ENCODE data around the gene BTBD3.

BTBD3 gene

DNA sequence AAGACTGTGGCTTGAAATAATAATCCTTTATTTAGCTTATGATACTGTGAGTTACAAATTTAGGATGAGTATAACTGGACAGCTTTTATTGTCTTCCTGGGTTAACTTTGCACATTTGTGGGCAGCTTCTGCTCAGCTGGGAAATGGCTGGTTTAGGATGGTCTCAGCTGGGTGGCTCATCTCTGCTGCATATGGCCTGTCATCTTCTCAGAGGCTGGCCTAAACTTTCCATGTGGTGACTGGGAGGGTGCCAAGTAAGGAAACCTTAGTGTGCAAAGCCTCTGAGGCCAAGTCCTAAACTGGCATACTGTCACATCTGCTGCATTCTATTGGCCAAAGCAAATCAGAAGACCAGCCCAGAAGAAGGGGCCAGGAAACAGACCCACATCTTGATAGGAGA lies 40.2 kb downstream of the BTBD3 start:
- POLR2A ChIA-PET, result interaction anchor here (0.6 kb wide), 1 partner anchor 931 kb away, joined by 3 read pairs; no protein-coding TSS in a partner anchor
- Histone ChIP-seq H3K4me1 (ENCODE audit: control extremely low read depth in 1 of 4, control insufficient read depth in 4 of 4, insufficient read depth in 4 of 4, low read length in 3 of 4) (no peaks in the 10 kb centered on the region), H3K27me3 (replicated peaks in 2 of 5; ENCODE audit: control insufficient read depth in 4 of 5, insufficient read depth in 5 of 5, low read length in 4 of 5) (peaks cover 0 to 7% (median 0%) of the 10 kb centered on the region in 5 experiments), H3K36me3 (ENCODE audit: control insufficient read depth in 4 of 4, insufficient read depth in 4 of 4, low read length in 3 of 4) (no peaks in the 10 kb centered on the region), H3K9me3 (ENCODE audit: control extremely low read depth in 1 of 5, control insufficient read depth in 4 of 5, insufficient read depth in 2 of 5, low read depth in 1 of 5, low read length in 4 of 5) (peaks cover 0 to 7% (median 2%) of the 10 kb centered on the region in 5 experiments), H3K4me3 (ENCODE audit: control insufficient read depth in 1 of 7, extremely low read depth in 1 of 7, insufficient read depth in 4 of 7, low read depth in 2 of 7, low read length in 6 of 7) (no peak overlapping the region), H3K27ac (ENCODE audit: insufficient read depth in 1 of 2, low read depth in 1 of 2, low read length in 2 of 2, poor library complexity in 1 of 2, severe bottlenecking in 2 of 2) (no peak overlapping the region)
- no peak for DNase-seq
- CTCF ChIA-PET, result interaction anchor here (2.2 kb wide), 1 partner anchor 17 kb away, joined by 4 read pairs; no protein-coding TSS in a partner anchor

DNA sequence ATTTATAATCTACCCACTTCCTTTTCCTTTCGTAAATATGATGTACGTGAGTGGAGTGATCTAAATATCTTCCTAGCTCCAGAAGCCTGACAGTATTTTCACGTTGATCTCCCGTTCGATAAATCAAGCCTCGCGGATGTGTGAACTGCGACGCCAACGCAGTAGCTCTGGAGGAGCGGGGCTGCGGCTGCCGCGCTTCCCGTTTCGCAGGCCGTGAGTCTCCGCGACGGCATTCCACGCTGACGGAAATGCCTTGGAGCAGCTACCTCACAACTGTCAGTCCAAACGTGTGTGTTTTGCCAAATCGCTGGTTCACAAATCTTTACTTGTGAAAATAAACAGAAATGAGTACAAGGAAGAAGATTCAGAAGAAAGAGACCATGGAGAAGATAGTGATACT lies 41.2 kb downstream of the BTBD3 start:
- peak in 2 of 3 donors; percentile 20 to 21 for DNase-seq
- Histone ChIP-seq H3K4me1 (ENCODE audit: control extremely low read depth in 1 of 4, control insufficient read depth in 4 of 4, insufficient read depth in 4 of 4, low read length in 3 of 4) (no peaks in the 10 kb centered on the region), H3K27me3 (replicated peaks in 2 of 5; ENCODE audit: control insufficient read depth in 4 of 5, insufficient read depth in 5 of 5, low read length in 4 of 5) (peaks cover 0 to 7% (median 0%) of the 10 kb centered on the region in 5 experiments), H3K9me3 (ENCODE audit: control extremely low read depth in 1 of 5, control insufficient read depth in 4 of 5, insufficient read depth in 2 of 5, low read depth in 1 of 5, low read length in 4 of 5) (peaks cover 0 to 7% (median 2%) of the 10 kb centered on the region in 5 experiments), H3K27ac (ENCODE audit: insufficient read depth in 1 of 2, low read depth in 1 of 2, low read length in 2 of 2, poor library complexity in 1 of 2, severe bottlenecking in 2 of 2) (no peak overlapping the region), H3K4me3 (ENCODE audit: control insufficient read depth in 1 of 7, extremely low read depth in 1 of 7, insufficient read depth in 4 of 7, low read depth in 2 of 7, low read length in 6 of 7) (peak overlapping the region in 1 of 7 experiments; percentile 6), H3K36me3 (ENCODE audit: control insufficient read depth in 4 of 4, insufficient read depth in 4 of 4, low read length in 3 of 4) (no peaks in the 10 kb centered on the region)
- 61% methylated on average over 22 of the region's 24 CpGs for WGBS (ENCODE audit: insufficient coverage)
- CTCF ChIA-PET, result interaction anchor here (2.2 kb wide), 1 partner anchor 18 kb away, joined by 4 read pairs; no protein-coding TSS in a partner anchor
- POLR2A ChIA-PET, result interaction anchor here (1.1 to 1.3 kb wide), 2 partner anchors 41 to 630 kb away, joined by 3 to 6 read pairs; partner anchors contain the start of gene BTBD3

DNA sequence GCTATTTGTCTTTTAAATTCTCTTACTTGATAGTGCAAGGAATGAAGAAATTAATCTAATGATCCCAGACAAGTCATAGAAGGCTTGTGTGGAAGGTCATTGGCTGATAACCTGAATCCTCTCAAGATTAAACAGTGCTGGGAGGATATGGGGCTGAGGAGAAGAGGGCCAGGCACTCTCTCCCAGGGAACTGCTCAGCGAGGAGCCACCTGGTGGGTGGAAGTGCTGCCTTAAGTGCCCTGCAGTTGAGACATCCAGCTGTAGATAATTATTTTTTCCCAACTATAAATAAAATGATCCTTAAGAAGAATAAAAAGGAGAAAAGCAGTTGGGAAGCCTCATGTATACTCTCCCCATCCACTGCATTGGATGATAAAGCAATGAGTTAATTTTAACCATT lies 47.9 kb downstream of the BTBD3 start:
- DNase-seq, result peak in 2 of 3 donors; percentile 4 to 5
- Histone ChIP-seq H3K4me3 (ENCODE audit: control insufficient read depth in 1 of 7, extremely low read depth in 1 of 7, insufficient read depth in 4 of 7, low read depth in 2 of 7, low read length in 6 of 7) (no peak overlapping the region), H3K27me3 (replicated peaks in 2 of 5; ENCODE audit: control insufficient read depth in 4 of 5, insufficient read depth in 5 of 5, low read length in 4 of 5) (no peaks in the 10 kb centered on the region), H3K9me3 (ENCODE audit: control extremely low read depth in 1 of 5, control insufficient read depth in 4 of 5, insufficient read depth in 2 of 5, low read depth in 1 of 5, low read length in 4 of 5) (no peaks in the 10 kb centered on the region), H3K27ac (ENCODE audit: insufficient read depth in 1 of 2, low read depth in 1 of 2, low read length in 2 of 2, poor library complexity in 1 of 2, severe bottlenecking in 2 of 2) (no peak overlapping the region), H3K4me1 (ENCODE audit: control extremely low read depth in 1 of 4, control insufficient read depth in 4 of 4, insufficient read depth in 4 of 4, low read length in 3 of 4) (peaks cover 0 to 5% (median 0%) of the 10 kb centered on the region in 4 experiments), H3K36me3 (ENCODE audit: control insufficient read depth in 4 of 4, insufficient read depth in 4 of 4, low read length in 3 of 4) (no peaks in the 10 kb centered on the region)
- ChIA-PET CTCF (interaction anchor here (1.8 kb wide), 1 partner anchor 24 kb away, joined by 4 read pairs; no protein-coding TSS in a partner anchor), POLR2A (no interaction called here)
- WGBS (ENCODE audit: insufficient coverage), result no CpG with 5 or more reads among the region's 1 CpG

DNA sequence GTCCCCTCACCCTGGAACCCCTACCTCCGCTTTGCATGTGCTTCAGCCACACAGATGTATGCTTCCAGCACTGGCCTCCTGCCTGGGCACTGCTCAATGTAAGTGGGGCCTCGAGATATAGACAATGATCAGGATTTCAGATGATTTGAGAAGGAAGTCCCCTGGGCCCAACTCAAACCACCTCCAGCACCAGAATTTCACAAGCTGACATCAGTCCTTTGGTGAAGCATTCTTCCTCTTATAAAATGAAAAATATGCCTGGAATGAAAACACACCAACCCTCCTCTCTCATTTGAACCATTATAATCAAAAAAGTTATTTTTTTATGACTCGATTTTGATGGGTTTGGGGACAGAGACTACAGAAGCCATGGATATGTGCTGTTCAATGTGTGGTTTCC lies 48.5 kb downstream of the BTBD3 start:
- CTCF ChIA-PET, result interaction anchor here (1.8 kb wide), 1 partner anchor 24 kb away, joined by 4 read pairs; no protein-coding TSS in a partner anchor
- H3K36me3 ChIP-seq (ENCODE audit: control insufficient read depth in 4 of 4, insufficient read depth in 4 of 4, low read length in 3 of 4), result no peaks in the 10 kb centered on the region
- H3K4me1 ChIP-seq (ENCODE audit: control extremely low read depth in 1 of 4, control insufficient read depth in 4 of 4, insufficient read depth in 4 of 4, low read length in 3 of 4), result peaks cover 0 to 5% (median 0%) of the 10 kb centered on the region in 4 experiments
- H3K27ac ChIP-seq (ENCODE audit: insufficient read depth in 1 of 2, low read depth in 1 of 2, low read length in 2 of 2, poor library complexity in 1 of 2, severe bottlenecking in 2 of 2), result no peak overlapping the region
- no peak overlapping the region for H3K4me3 ChIP-seq (ENCODE audit: control insufficient read depth in 1 of 7, extremely low read depth in 1 of 7, insufficient read depth in 4 of 7, low read depth in 2 of 7, low read length in 6 of 7)
- H3K9me3 ChIP-seq (ENCODE audit: control extremely low read depth in 1 of 5, control insufficient read depth in 4 of 5, insufficient read depth in 2 of 5, low read depth in 1 of 5, low read length in 4 of 5), result no peaks in the 10 kb centered on the region
- no peaks in the 10 kb centered on the region for H3K27me3 ChIP-seq (replicated peaks in 2 of 5; ENCODE audit: control insufficient read depth in 4 of 5, insufficient read depth in 5 of 5, low read length in 4 of 5)
- POLR2A ChIA-PET, result no interaction called here
- DNase-seq, result no peak
- 57% methylated on average over 3 of the region's 3 CpGs for WGBS (ENCODE audit: insufficient coverage)

DNA sequence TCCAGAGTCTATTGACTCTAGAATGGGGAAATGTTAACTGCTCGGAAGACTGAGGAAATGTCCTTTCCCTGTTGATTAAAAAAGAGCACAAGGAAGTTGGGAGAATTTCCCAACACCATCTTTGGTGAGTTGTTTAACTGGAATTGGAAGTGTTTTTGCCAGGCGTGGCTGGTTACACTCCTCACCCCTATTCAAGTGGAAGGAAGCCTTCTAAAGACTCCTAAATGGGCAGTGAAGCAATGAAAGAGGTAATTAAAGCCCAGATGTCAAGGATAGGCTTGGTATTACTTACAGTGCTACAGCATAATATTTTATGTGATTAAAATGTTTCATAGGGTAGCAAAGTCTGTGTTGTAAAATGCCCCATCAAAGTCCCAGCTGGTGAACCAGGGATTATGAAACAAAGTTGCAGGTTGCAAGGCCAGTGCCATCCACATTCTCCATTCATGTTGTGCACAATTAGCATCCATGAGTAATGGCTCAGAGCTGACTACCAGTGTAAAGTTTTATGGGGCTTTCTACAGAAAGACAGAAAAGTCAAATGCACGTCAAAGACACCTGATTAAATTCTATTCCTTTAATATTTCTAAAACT lies 52.6 kb downstream of the BTBD3 start:
- CTCF ChIA-PET, result no interaction called here
- Histone ChIP-seq H3K9me3 (ENCODE audit: control extremely low read depth in 1 of 5, control insufficient read depth in 4 of 5, insufficient read depth in 2 of 5, low read depth in 1 of 5, low read length in 4 of 5) (no peaks in the 10 kb centered on the region), H3K4me1 (ENCODE audit: control extremely low read depth in 1 of 4, control insufficient read depth in 4 of 4, insufficient read depth in 4 of 4, low read length in 3 of 4) (peaks cover 0 to 5% (median 0%) of the 10 kb centered on the region in 4 experiments), H3K4me3 (ENCODE audit: control insufficient read depth in 1 of 7, extremely low read depth in 1 of 7, insufficient read depth in 4 of 7, low read depth in 2 of 7, low read length in 6 of 7) (no peak overlapping the region), H3K36me3 (ENCODE audit: control insufficient read depth in 4 of 4, insufficient read depth in 4 of 4, low read length in 3 of 4) (no peaks in the 10 kb centered on the region), H3K27me3 (replicated peaks in 2 of 5; ENCODE audit: control insufficient read depth in 4 of 5, insufficient read depth in 5 of 5, low read length in 4 of 5) (no peaks in the 10 kb centered on the region), H3K27ac (ENCODE audit: insufficient read depth in 1 of 2, low read depth in 1 of 2, low read length in 2 of 2, poor library complexity in 1 of 2, severe bottlenecking in 2 of 2) (no peak overlapping the region)
- DNase-seq, result no peak
- 87% methylated on average over 2 of the region's 3 CpGs for WGBS (ENCODE audit: insufficient coverage)
- POLR2A ChIA-PET, result no interaction called here

DNA sequence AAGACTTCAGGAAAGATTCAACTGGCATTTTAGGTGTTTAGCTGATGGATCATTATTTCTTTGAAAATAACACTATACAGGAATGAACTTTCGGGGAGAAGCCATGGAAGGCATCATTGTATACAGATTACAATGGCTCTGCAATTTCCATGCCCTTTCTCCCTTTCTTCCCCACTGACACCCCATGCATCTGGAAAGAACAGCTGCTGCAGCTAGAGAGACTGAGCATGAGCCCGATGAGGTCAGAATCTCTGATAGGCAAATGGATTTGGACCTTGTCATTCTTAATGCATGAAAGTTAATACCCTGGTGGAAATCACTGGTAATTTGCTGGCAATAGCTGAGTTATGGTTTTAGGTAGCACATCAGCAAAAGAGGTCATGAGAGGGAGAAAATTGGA lies 54.8 kb downstream of the BTBD3 start:
- no peak overlapping the region for H3K27ac ChIP-seq (ENCODE audit: insufficient read depth in 1 of 2, low read depth in 1 of 2, low read length in 2 of 2, poor library complexity in 1 of 2, severe bottlenecking in 2 of 2)
- H3K27me3 ChIP-seq (replicated peaks in 2 of 5; ENCODE audit: control insufficient read depth in 4 of 5, insufficient read depth in 5 of 5, low read length in 4 of 5), result no peaks in the 10 kb centered on the region
- no peak for DNase-seq
- no peak overlapping the region for H3K4me3 ChIP-seq (ENCODE audit: control insufficient read depth in 1 of 7, extremely low read depth in 1 of 7, insufficient read depth in 4 of 7, low read depth in 2 of 7, low read length in 6 of 7)
- CTCF ChIA-PET, result interaction anchor here (0.6 to 1.4 kb wide), 2 partner anchors 9 to 55 kb away, joined by 3 read pairs; partner anchors contain the start of gene BTBD3
- no CpG with 5 or more reads among the region's 2 CpGs for WGBS (ENCODE audit: insufficient coverage)
- peaks cover 0 to 3% (median 2%) of the 10 kb centered on the region in 5 experiments for H3K9me3 ChIP-seq (ENCODE audit: control extremely low read depth in 1 of 5, control insufficient read depth in 4 of 5, insufficient read depth in 2 of 5, low read depth in 1 of 5, low read length in 4 of 5)
- H3K36me3 ChIP-seq (ENCODE audit: control insufficient read depth in 4 of 4, insufficient read depth in 4 of 4, low read length in 3 of 4), result no peaks in the 10 kb centered on the region
- POLR2A ChIA-PET, result no interaction called here
- H3K4me1 ChIP-seq (ENCODE audit: control extremely low read depth in 1 of 4, control insufficient read depth in 4 of 4, insufficient read depth in 4 of 4, low read length in 3 of 4), result no peaks in the 10 kb centered on the region

Measured in common myeloid progenitor, CD34-positive (primary cell).